ENCODE measurements around the gene COL6A1. TPM values are rescaled to one million over a fixed set of nuclear protein-coding genes. Genes with fewer than 3 reads are reported as not detected.

COL6A1 gene
- total and polyA plus RNA-seq, 5 donors: 112 to 192 (median 165) TPM

Other genes with a start within 250 kb of the COL6A1 start
- gene COL6A2, start 116.3 kb downstream of the COL6A1 start, total RNA-seq: 100 to 1,000 TPM; 198 to 323 (median 274) TPM
- gene COL6A2, start 116.3 kb downstream of the COL6A1 start, polyA plus RNA-seq: 210 TPM
- 1 to 10 TPM; 1.6 to 3.5 (median 2.0) TPM for gene FTCD, start 173.8 kb downstream of the COL6A1 start, total RNA-seq
- 1.00 TPM for gene FTCD, start 173.8 kb downstream of the COL6A1 start, polyA plus RNA-seq
- 10 to 100 TPM in 3 of 4 donors, 1 to 10 TPM in 1; 8.8 to 12.0 (median 11.6) TPM for gene SPATC1L, start 202.7 kb downstream of the COL6A1 start, total RNA-seq
- 10.3 TPM for gene SPATC1L, start 202.7 kb downstream of the COL6A1 start, polyA plus RNA-seq
- gene LSS, start 247.0 kb downstream of the COL6A1 start, total RNA-seq: 10 to 100 TPM; 55.0 to 91.9 (median 79.7) TPM
- gene LSS, start 247.0 kb downstream of the COL6A1 start, polyA plus RNA-seq: 34.1 TPM

Data from right cardiac atrium (tissue), 5 donors.